CD4-positive, alpha-beta T cell treated with Interleukin-15 for 1 hour (primary cell): ENCODE measurements around the gene FERMT3.

ENCODE experiments used
- DNase-seq: peaks from one replicate; pipeline ENCODE4 v3.0.0-alpha.2; 2020

The FERMT3 gene

GRCh38 chr11:64251016-64251752 is 44.7 kb downstream of the FERMT3 start, which contains the start of gene PLCB3:
TSS of gene PLCB3 (plus strand) at chr11:64251530. CDS start at chr11:64251650, 120 bp downstream.
- peak; percentile 57 for DNase-seq

- DNase-seq = no peak
Measured at GRCh38 chr11:64251753-64252002, 45.2 kb downstream of the FERMT3 start.

GRCh38 chr11:64252003-64252872 is 45.7 kb downstream of the FERMT3 start:
- no peak for DNase-seq

GRCh38 chr11:64253043-64253442 is 46.5 kb downstream of the FERMT3 start:
- DNase-seq = no peak

- no peak for DNase-seq
Measured at GRCh38 chr11:64253481-64253880, 47.0 kb downstream of the FERMT3 start.

- no peak for DNase-seq
Measured at GRCh38 chr11:64254326-64254725, 47.8 kb downstream of the FERMT3 start.

GRCh38 chr11:64255135-64256128 is 48.9 kb downstream of the FERMT3 start:
- DNase-seq = no peak

GRCh38 chr11:64256300-64256699 is 49.8 kb downstream of the FERMT3 start:
- no peak for DNase-seq

GRCh38 chr11:64258356-64258755 is 51.8 kb downstream of the FERMT3 start:
- no peak for DNase-seq

GRCh38 chr11:64258946-64259532 is 52.5 kb downstream of the FERMT3 start:
- no peak for DNase-seq

- DNase-seq = no peak
Measured at GRCh38 chr11:64259533-64260067, 53.1 kb downstream of the FERMT3 start.

GRCh38 chr11:64260147-64260708 is 53.7 kb downstream of the FERMT3 start:
- DNase-seq = no peak

- no peak for DNase-seq
Measured at GRCh38 chr11:64261556-64262080, 55.1 kb downstream of the FERMT3 start.

- DNase-seq = no peak
Measured at GRCh38 chr11:64262271-64263002, 55.9 kb downstream of the FERMT3 start.

- no peak for DNase-seq
Measured at GRCh38 chr11:64263021-64263946, 56.8 kb downstream of the FERMT3 start.

- no peak for DNase-seq
Measured at GRCh38 chr11:64263947-64264317, 57.4 kb downstream of the FERMT3 start.

- no peak for DNase-seq
Measured at GRCh38 chr11:64264371-64264852, 57.9 kb downstream of the FERMT3 start.

- DNase-seq = no peak
Measured at GRCh38 chr11:64265176-64266160, 58.9 kb downstream of the FERMT3 start.
